Stimulated activated CD8-positive, alpha-beta memory T cell treated with anti-CD3 and anti-CD28 coated beads, Interleukin-2, amount 100 ng/mL, for 48 hours (primary cell): ENCODE results near the gene APOC1.
"Not testable (repeated sequence)": the region's sequence is repeated elsewhere in the genome, so short reads cannot be mapped to it uniquely, and the experiment has no call there.

Experiments
- DNase-seq, 2 donors: peaks; one replicate each; pipeline ENCODE4 v3.0.0-alpha.2; 2020; ENCODE audit warnings: low read depth in 2 of 2

APOC1 gene

DNA sequence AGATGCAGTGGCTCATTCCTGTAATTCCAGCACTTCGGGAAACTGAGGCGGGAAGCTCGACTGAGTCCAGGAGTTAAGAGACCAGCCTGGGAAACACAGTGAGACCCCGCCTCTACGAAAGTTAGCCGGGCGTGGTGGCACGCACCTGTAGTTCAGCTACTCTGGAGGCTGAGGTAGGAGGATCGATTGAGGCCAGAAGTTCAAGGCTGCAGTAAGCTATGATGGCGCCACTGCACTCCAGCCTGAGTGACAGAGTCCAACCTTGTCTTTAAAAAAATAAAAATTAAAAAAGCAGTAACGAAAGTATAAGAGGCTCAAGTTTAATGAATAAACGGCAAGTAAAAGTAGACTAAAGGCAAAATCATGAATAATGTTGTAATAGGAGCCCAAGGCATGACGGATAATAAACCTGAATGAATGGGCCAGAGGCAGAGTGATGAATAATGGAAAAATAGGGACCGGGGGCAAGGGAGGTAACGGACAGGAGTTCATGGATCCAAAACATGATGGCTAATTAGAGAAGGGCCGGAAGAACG, 24.5 kb upstream of the APOC1 start:
- DNase-seq = no peak

DNA sequence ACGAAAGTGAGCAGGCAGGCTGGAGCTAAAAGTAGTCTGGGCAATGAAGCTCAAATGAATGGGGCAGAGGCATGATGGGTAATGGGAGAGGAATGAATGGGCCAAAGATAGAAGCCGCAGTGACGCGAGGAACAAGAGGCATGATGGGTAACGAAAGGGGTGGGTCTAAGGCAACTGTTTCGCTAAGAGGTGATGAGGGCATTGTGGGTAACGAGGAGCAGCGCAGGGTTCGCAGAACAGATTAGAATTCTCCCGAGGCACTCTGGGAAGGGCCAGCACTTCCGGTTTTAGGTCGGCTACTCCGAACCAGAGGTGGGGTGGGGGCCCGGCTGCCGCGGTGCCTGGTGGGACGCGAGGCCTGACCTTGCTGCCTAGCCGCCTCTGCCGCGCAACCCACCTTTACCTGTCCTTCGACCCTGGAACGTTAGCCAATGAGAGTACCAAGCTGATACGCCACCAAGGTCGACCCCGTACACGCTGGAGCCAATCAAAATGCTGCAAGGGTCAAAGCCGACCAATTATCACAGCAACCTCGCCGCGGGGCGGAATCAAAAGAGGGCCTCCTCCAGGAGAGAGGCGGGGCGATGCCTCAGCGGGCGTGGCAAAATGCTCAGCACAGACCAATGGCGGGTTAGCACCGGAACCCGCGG, 23.9 kb upstream of the APOC1 start:
- no peak for DNase-seq

DNA sequence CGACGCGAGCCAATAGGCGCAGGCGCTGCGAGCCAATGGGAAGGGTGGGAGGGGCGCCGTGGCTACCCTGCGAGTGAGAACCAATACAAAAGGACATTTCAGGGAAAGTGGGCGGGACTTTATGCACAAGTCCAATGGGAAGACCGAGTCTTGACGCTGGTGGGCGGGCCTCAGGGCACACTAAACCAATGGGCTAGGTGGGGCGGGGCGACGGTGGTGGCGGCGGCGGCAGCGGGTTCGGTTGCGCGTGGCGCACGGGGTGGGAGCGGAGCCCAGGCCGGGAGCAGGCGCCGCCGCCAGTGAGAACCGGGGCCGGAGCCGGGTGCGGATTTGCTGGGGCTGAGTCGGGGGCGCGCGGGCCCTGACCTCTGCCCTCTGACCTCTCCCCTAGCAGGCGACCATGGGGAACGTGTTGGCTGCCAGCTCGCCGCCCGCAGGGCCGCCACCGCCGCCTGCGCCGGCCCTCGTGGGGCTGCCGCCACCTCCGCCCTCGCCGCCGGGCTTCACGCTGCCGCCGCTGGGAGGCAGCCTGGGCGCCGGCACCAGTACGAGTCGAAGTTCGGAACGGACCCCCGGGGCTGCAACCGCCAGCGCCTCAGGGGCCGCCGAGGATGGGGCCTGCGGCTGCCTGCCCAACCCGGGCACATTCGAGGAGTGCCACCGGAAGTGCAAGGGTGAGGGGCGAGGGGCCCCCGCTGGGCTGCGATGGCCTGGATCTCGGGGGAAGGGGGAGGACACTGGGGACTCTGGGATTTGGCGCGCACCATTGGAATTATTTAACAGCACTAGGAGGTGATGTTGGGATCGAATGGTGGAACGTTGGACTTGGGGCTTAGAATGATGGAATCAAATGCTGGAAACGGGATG, 23.2 kb upstream of the APOC1 start, which contains the start of gene TOMM40:
Gene TOMM40 (plus strand): TSS at position 239 of the 867 bp plus-strand sequence. CDS start 162 bp downstream, at position 401.
- DNase-seq = peak; percentile 99 to 100

DNA sequence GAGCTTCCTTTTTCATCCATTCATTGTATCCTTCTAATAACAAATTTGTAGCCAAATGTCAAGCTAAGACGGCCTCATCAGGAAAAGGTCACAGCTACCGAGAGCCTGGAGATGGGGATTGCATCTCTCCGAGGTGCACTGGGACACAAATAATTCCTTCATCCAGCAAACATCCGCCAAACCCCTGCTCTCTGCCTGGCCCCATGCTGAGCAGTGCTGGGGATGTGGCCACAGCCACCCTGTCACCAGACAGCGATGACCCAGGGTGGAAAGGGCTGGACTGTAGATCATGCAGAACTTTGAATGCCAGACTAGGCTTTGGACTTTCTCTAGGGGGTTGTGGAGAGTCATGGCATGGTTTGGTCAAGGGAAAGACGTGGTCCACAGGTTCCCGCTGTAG, 21.5 kb upstream of the APOC1 start:
- no peak for DNase-seq

DNA sequence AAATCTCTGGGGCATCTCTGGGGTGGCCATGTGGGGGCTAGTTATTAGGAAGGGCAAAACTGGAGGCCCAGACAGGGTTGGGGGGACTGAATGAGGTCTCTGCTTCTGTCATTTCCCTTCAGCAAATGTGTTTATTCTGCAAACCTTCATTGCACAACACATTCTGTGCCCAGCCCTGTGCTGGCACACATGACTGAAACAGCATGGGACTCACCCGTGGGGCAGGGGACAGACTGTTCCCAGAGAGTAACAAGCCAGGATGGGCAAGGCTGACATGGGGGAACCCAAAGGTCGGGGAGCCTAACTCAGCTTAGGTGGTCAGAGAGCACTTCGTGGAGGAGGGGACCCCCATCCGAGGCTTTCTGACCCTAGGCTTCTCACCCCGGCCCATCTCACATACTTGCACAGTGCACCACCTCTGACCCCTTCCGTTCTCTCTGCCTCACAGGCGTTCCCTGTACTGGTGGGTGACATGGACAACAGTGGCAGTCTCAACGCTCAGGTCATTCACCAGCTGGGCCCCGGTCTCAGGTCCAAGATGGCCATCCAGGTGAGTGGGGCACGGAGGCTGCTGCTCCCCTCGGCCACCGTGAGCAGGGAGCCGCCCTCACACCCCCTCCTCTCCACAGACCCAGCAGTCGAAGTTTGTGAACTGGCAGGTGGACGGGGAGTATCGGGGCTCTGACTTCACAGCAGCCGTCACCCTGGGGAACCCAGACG, 20.9 kb upstream of the APOC1 start:
- no peak for DNase-seq

DNA sequence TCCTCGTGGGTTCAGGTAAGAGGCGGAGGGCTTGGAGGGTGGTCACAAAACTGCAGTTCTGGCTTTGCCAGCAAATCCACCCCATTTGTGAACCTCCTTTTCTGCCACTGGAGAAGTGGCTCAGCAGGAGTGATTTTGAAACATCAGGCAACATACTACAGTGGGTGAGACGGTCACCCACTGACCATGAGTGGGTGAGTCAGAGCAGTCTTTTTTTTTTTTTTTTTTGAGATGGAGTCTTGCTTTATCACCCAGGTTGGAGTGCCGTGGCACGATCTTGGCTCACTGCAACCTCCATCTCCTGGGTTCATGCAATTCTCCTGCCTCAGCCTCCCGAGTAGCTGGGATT, 20.4 kb upstream of the APOC1 start:
- DNase-seq = no peak

DNA sequence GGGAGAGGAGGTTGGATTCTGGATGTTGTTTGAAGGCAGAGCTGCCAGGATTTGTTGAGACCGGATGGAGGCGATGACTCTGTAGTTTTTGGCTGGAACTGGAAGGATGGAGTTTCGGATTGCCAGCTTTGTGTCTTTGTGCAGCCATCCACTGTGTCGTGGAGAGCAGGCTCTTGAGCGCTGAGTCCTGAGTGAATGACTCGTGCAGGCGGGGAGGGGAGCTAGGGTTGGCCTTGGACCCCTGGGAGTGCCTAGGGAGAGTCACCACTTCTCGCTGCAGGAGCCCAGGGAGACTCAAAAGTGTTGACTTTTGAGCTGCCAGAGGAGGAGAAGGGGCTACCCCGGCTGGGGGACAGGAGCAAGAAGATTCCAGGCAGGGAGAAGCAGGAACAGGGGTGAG, 19.5 kb upstream of the APOC1 start:
- no peak for DNase-seq

DNA sequence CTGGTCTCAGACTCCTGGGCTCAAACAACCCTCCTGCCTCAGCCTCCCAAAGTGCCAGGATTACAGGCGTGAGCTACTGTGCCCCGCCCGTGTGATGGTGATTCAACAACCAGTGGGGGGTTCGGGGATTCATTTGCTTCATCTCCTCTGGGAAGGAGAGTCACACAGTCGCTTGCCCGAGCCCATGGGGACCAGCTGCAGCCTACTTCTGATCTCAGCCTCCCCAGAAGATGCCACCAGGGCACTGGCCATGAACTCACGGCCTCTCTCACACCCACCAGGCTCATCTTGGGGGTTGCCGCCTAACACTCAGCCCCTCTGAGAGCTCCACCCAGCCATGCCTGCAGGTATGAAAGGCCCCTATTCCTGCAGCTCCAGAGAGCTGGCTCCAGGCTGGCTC, 16.6 kb upstream of the APOC1 start:
- no peak for DNase-seq

DNA sequence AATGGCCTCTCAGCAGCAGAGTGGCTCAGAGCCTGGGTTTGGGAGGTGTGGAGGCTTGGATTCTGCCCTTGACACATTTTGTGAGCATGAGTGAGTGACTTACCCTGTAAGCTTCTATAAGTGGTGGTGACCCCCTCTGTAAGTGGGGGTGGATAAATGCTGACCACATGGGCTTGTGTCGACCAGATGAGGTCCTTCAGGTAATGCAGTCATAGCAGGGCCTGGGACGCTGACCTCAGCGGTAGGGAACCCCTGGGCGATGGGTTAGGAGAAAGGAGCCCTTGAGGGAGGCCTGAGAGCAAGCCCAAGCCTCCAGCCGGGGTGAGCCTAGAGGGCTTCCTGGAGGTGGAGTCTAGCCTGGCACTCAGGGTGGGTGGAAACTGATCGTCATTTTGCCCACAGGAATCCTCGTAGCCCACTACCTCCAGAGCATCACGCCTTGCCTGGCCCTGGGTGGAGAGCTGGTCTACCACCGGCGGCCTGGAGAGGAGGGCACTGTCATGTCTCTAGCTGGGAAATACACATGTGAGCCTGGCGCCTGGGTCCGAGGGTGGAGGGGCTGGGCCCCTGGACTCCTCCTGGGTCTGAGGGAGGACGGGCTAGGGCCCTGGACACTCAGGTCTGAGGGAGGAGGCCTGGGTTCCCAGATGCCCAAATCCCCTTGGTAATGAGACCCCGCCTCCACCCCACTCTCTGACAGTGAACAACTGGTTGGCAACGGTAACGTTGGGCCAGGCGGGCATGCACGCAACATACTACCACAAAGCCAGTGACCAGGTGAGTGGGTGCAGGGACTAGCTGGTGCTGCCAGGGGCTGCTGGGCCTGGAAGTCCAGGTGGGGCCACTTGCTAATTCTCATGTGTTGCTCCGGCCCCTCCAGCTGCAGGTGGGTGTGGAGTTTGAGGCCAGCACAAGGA, 13.8 kb upstream of the APOC1 start:
- no peak for DNase-seq

DNA sequence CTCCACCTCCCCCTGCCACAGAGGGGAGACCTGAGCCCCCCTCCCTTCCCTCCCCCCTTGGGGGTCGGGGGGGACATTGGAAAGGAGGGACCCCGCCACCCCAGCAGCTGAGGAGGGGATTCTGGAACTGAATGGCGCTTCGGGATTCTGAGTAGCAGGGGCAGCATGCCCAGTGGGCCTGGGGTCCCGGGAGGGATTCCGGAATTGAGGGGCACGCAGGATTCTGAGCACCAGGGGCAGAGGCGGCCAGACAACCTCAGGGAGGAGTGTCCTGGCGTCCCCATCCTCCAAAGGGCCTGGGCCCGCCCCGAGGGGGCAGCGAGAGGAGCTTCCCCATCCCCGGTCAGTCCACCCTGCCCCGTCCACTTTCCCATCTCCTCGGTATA, 11.2 kb upstream of the APOC1 start:
- DNase-seq = no peak

DNA sequence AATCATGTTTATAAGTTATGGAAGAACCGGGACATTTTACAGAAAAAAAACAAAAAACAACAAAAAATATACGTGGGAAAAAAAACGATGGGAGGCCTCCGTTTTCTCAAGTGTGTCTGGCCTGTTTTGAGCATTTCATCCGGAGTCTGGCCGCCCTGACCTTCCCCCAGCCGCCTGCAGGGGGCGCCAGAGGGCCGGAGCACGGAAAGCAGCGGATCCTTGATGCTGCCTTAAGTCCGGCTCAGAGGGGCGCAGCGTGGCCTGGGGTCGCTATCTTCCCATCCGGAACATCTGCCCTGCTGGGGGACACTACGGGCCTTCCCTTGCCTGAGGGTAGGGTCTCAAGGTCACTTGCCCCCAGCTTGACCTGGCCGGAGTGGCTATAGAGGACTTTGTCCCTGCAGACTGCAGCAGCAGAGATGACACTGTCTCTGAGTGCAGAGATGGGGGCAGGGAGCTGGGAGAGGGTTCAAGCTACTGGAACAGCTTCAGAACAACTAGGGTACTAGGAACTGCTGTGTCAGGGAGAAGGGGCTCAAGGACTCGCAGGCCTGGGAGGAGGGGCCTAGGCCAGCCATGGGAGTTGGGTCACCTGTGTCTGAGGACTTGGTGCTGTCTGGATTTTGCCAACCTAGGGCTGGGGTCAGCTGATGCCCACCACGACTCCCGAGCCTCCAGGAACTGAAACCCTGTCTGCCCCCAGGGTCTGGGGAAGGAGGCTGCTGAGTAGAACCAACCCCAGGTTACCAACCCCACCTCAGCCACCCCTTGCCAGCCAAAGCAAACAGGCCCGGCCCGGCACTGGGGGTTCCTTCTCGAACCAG, 10.6 kb upstream of the APOC1 start:
- peak; percentile 60 to 62 for DNase-seq

DNA sequence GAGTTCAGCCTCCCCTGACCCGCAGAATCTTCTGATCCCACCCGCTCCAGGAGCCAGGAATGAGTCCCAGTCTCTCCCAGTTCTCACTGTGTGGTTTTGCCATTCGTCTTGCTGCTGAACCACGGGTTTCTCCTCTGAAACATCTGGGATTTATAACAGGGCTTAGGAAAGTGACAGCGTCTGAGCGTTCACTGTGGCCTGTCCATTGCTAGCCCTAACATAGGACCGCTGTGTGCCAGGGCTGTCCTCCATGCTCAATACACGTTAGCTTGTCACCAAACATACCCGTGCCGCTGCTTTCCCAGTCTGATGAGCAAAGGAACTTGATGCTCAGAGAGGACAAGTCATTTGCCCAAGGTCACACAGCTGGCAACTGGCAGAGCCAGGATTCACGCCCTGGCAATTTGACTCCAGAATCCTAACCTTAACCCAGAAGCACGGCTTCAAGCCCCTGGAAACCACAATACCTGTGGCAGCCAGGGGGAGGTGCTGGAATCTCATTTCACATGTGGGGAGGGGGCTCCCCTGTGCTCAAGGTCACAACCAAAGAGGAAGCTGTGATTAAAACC, 9.9 kb upstream of the APOC1 start:
- no peak for DNase-seq

DNA sequence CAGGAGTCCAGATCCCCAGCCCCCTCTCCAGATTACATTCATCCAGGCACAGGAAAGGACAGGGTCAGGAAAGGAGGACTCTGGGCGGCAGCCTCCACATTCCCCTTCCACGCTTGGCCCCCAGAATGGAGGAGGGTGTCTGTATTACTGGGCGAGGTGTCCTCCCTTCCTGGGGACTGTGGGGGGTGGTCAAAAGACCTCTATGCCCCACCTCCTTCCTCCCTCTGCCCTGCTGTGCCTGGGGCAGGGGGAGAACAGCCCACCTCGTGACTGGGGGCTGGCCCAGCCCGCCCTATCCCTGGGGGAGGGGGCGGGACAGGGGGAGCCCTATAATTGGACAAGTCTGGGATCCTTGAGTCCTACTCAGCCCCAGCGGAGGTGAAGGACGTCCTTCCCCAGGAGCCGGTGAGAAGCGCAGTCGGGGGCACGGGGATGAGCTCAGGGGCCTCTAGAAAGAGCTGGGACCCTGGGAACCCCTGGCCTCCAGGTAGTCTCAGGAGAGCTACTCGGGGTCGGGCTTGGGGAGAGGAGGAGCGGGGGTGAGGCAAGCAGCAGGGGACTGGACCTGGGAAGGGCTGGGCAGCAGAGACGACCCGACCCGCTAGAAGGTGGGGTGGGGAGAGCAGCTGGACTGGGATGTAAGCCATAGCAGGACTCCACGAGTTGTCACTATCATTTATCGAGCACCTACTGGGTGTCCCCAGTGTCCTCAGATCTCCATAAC, 8.8 kb upstream of the APOC1 start, which contains the start of gene APOE:
Gene APOE (plus strand): TSS at position 360 of the 724 bp plus-strand sequence. CDS start 829 bp downstream, outside the sequence.
- no peak for DNase-seq

DNA sequence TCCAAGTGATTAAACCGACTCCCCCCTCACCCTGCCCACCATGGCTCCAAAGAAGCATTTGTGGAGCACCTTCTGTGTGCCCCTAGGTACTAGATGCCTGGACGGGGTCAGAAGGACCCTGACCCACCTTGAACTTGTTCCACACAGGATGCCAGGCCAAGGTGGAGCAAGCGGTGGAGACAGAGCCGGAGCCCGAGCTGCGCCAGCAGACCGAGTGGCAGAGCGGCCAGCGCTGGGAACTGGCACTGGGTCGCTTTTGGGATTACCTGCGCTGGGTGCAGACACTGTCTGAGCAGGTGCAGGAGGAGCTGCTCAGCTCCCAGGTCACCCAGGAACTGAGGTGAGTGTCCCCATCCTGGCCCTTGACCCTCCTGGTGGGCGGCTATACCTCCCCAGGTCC, 6.8 kb upstream of the APOC1 start:
- no peak for DNase-seq

DNA sequence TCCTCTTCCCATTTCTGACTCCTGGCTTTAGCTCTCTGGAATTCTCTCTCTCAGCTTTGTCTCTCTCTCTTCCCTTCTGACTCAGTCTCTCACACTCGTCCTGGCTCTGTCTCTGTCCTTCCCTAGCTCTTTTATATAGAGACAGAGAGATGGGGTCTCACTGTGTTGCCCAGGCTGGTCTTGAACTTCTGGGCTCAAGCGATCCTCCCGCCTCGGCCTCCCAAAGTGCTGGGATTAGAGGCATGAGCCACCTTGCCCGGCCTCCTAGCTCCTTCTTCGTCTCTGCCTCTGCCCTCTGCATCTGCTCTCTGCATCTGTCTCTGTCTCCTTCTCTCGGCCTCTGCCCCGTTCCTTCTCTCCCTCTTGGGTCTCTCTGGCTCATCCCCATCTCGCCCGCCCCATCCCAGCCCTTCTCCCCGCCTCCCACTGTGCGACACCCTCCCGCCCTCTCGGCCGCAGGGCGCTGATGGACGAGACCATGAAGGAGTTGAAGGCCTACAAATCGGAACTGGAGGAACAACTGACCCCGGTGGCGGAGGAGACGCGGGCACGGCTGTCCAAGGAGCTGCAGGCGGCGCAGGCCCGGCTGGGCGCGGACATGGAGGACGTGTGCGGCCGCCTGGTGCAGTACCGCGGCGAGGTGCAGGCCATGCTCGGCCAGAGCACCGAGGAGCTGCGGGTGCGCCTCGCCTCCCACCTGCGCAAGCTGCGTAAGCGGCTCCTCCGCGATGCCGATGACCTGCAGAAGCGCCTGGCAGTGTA, 6.2 kb upstream of the APOC1 start:
- no peak for DNase-seq

DNA sequence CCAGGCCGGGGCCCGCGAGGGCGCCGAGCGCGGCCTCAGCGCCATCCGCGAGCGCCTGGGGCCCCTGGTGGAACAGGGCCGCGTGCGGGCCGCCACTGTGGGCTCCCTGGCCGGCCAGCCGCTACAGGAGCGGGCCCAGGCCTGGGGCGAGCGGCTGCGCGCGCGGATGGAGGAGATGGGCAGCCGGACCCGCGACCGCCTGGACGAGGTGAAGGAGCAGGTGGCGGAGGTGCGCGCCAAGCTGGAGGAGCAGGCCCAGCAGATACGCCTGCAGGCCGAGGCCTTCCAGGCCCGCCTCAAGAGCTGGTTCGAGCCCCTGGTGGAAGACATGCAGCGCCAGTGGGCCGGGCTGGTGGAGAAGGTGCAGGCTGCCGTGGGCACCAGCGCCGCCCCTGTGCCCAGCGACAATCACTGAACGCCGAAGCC, 5.6 kb upstream of the APOC1 start:
- DNase-seq = no peak

DNA sequence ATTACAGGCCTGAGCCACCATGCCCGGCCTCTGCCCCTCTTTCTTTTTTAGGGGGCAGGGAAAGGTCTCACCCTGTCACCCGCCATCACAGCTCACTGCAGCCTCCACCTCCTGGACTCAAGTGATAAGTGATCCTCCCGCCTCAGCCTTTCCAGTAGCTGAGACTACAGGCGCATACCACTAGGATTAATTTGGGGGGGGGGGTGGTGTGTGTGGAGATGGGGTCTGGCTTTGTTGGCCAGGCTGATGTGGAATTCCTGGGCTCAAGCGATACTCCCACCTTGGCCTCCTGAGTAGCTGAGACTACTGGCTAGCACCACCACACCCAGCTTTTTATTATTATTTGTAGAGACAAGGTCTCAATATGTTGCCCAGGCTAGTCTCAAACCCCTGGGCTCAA, 4.6 kb upstream of the APOC1 start:
- DNase-seq = no peak

DNA sequence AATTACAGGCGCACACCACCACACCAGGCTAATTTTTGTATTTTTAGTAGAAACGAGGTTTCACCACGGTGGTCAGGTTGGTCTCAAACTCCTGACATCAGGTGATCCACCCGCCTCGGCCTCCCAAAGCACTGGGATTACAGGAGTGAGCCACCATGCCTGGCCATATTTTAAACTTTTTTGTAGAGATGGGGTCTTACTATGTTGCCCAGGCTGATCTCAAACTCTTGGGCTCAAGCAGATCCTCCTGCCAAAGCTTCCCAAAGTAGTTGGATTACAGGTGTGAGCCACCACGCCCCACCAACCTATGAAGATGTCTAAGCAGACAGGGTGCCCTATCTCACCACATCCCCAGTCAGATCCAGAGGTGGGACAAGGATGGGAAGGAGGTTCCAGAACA, 2.5 kb upstream of the APOC1 start:
- not testable (repeated sequence) for DNase-seq

DNA sequence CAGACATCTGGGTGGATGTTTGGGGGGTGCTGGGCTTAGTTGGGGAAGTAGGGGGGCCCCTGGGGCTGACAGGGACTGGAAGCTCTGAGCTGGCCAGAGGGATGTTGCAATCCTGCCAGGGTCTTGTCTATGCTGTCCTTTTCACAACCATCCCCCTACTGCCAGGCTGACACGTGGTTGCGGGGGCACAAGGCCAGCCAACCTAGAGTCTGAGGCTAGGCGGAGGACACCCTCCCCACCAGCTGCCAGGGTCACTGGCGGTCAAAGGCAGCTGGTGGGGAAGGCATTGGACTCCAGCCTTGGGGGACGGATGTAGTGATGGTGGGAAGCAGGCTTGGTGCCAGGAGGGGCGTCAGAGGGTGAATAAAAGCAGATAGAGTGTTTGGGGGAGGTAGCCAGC, 1.6 kb upstream of the APOC1 start:
- no peak for DNase-seq
